ENCODE results near the gene RNF8.

The RNF8 gene

DNA sequence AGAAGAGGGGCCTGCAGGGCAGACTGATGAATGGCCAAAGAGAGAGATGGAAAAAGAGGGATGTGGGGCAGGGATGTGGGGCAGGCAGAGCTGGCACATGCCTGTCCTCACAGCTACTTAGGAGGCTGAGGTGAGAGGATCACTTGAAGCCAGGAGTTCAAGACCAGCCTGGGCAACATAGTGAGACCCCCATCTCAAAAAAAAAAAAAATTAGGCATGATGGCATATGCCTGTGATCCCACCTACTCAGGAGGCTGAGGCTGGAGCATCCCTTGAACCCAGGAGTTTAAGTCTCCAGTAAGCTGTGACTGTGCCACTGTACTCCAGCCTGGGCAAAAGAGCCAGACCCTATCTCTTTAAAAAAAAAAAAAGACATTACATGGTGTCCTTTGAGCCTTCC, 34.8 kb downstream of the RNF8 start:
- DNase-seq (ENCODE audit: low read depth), result no peak

DNA sequence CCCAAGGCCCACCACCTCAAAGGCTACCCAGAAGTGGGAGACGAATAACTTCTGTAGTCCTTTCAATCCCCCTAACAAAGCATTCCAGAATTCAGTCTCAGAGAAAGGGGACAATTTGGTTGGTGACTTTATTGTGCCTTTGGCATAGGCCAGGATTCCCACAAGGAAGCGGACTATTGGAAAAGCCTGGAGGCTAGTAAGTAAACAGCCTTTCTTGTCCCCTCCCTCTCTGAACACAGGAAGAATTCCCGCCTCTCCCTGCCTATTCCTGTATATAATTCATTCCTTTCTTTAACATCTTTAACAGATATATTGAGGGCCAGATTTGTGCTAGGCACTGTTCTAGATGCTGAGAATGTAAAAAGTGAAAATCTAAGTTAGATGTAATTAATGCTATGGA, 36.1 kb downstream of the RNF8 start:
- DNase-seq (ENCODE audit: low read depth), result no peak
- H3K4me3 ChIP-seq (ENCODE audit: low read length), result no peak overlapping the region
- TF ChIP-seq, protein P1, sequence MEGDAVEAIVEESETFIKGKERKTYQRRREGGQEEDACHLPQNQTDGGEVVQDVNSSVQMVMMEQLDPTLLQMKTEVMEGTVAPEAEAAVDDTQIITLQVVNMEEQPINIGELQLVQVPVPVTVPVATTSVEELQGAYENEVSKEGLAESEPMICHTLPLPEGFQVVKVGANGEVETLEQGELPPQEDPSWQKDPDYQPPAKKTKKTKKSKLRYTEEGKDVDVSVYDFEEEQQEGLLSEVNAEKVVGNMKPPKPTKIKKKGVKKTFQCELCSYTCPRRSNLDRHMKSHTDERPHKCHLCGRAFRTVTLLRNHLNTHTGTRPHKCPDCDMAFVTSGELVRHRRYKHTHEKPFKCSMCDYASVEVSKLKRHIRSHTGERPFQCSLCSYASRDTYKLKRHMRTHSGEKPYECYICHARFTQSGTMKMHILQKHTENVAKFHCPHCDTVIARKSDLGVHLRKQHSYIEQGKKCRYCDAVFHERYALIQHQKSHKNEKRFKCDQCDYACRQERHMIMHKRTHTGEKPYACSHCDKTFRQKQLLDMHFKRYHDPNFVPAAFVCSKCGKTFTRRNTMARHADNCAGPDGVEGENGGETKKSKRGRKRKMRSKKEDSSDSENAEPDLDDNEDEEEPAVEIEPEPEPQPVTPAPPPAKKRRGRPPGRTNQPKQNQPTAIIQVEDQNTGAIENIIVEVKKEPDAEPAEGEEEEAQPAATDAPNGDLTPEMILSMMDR (IDR thresholded peaks at IDR 0.05; ENCODE audit: insufficient read depth, low read depth, low read length, missing control alignments), result no peak

More for the DNA sequence above, 34.8 kb downstream of the RNF8 start:
- TF ChIP-seq, protein P1 (IDR thresholded peaks at IDR 0.05; ENCODE audit: insufficient read depth, low read depth, low read length, missing control alignments), result no peak
- H3K4me3 ChIP-seq (ENCODE audit: low read length), result no peak overlapping the region

DNA sequence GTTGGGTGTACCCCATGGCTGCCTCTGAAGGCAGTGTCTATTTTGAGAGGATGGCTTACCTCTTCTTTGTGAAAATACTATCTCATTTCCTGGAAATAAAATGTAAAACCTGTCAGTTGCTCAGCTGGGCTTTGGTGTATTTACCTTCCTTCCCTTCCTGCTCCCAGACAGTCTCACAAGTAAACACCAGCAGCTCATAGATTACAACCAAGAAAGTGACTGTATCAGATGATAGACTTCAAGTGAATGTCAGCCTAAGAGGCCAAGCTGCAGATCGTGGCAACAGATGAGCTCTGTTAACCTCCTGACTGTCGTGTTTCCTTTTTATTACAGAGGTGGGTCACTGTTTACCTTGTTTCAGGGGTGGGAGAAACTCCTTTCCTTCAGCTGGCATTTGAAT, 37.3 kb downstream of the RNF8 start:
- TF ChIP-seq, protein P1 (IDR thresholded peaks at IDR 0.05; ENCODE audit: insufficient read depth, low read depth, low read length, missing control alignments), result no peak
- no peak for DNase-seq (ENCODE audit: low read depth)

DNA sequence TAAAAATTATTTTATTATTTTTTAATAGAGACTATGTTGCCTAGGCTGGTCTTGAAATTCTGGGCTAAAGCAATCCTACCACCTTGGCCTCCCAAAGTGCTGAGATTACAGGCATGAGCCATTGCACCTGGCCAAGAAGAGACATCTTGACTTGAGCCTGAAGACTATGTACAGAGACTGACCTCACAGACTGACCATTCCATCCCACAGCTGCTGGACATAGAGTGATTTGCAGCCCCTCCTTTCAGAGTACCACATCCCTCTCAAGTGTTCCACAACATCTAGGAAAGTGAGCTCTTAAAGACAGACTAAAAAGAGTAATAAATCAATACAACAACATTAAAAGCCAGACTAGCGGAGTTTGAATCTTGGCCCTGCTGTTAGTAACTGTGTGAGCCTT, 39.0 kb downstream of the RNF8 start:
- DNase-seq (ENCODE audit: low read depth), result no peak
- H3K4me3 ChIP-seq (ENCODE audit: low read length), result no peak overlapping the region
- TF ChIP-seq, protein P1 (IDR thresholded peaks at IDR 0.05; ENCODE audit: insufficient read depth, low read depth, low read length, missing control alignments), result no peak

More for the DNA sequence above, 37.3 kb downstream of the RNF8 start:
- H3K4me3 ChIP-seq (ENCODE audit: low read length), result no peak overlapping the region

DNA sequence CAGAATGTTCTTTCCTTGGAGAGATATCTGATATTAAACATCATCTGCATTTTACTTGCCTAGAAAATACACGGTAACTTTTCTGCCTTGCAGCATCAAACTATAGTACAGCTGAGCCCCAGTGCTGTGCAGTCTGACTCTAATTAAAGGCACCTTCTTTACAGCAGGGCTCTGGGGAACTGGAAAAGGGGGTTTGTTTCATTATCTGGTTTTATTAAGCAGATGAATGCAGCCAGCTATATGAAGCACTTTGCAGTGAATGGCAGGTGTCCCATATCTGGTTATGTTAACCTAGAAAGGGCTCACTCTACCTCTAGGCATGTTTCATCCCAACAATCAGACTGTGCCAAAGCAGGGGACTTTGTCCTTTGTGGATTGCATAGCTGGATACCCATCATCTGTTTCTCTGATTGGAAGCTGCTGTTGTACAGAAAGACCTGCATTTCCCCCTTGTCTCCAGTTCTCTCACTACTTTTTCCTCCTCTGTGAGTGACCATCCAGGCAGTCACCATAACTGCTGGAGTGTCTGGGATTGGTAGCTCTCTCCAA, 39.7 kb downstream of the RNF8 start:
- no peak overlapping the region for H3K4me3 ChIP-seq (ENCODE audit: low read length)
- TF ChIP-seq, protein P1 (IDR thresholded peaks at IDR 0.05; ENCODE audit: insufficient read depth, low read depth, low read length, missing control alignments), result no peak
- no peak for DNase-seq (ENCODE audit: low read depth)

DNA sequence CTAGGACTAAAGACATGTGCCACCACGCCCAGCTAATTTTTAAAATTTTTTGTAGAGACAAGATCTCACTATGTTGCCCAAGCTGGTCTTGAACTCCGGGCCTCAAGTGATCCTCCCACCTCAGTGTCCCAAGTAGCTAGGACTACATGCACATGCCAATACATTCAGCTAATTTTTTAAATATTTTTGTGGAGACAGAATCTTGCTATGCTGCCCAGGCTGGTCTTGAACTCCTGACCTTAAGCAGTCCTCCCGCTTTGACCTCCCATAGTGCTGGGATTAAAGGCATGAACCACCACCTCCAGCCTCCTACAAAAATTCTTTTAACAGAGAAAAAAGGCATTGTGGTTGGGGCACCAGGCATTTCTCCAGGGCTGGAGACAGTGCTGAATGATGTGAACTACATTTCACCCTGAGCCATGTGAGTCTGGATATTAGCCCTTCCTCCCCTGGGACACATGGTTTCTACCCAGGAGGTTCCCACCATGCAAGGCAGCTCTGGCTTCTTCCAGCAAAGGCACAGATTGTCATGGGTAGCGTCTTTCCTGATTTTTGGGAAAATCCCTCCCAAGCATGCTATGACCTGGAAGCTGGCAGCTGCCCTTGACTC, 42.9 kb downstream of the RNF8 start:
- TF ChIP-seq, protein P1 (IDR thresholded peaks at IDR 0.05; ENCODE audit: insufficient read depth, low read depth, low read length, missing control alignments), result no peak
- H3K4me3 ChIP-seq (ENCODE audit: low read length), result no peak overlapping the region
- DNase-seq (ENCODE audit: low read depth), result no peak

DNA sequence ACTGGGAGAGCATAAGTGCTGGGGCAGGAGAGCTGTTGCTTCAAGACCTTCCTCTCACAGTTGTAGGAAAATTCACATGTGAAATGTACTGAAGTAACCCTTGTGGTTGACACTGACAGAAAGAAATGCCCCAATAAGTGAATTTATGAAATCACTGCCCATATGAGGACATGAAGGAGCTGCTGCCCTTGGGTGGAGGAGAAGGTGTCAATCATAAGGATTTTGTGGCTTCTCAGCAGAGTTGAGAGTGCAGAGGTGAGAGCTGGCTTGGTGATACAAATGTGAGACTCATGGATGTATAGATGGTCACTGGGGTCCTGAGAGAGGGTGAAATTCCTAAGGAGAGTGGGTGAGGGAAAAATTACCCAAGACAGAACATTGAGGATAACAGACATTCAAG, 45.3 kb downstream of the RNF8 start:
- no peak for DNase-seq (ENCODE audit: low read depth)
- TF ChIP-seq, protein P1 (IDR thresholded peaks at IDR 0.05; ENCODE audit: insufficient read depth, low read depth, low read length, missing control alignments), result no peak

More for the DNA sequence above, 45.3 kb downstream of the RNF8 start:
- H3K4me3 ChIP-seq (ENCODE audit: low read length), result no peak overlapping the region
